Astrocyte (in vitro differentiated cells and primary cell): Measurements from ENCODE around the gene RAI2.

Source experiments
- CTCF ChIP-seq: IDR thresholded peaks from 2 replicates; pipeline ENCODE4 v1.5.1; 2011; ENCODE audit warnings: low read depth, mild to moderate bottlenecking, inconsistent platforms, low read length, moderate library complexity; ENCODE audit not compliant: insufficient read depth
- EZH2 ChIP-seq: IDR thresholded peaks from 2 replicates; pipeline ENCODE4 v1.6.1; 2012; ENCODE audit warnings: mild to moderate bottlenecking, low read length, inconsistent platforms; ENCODE audit not compliant: insufficient read depth

GRCh38 chrX:17869580-17869979 lies 8.5 kb upstream of the RAI2 start:
- TF ChIP-seq CTCF = no peak
- no peak for TF ChIP-seq EZH2
